ENCODE measurements around the gene CST6. TPM values are rescaled to one million over a fixed set of nuclear protein-coding genes. Genes with fewer than 3 reads are reported as not detected.

The CST6 gene
- total RNA-seq, 8 experiments from 2014 or later, result 0.46 to 0.81 TPM; not detected in 6

GRCh38 chr11:66045177-66045639 is 33.4 kb downstream of the CST6 start:
- in situ Hi-C loops (cut with MboI; ENCODE audit: low pct_unique_long_range_greater_than_20kb in 2 of 9, low sequenced_read_pairs in 9 of 9, unreplicated experiment in 9 of 9), result no loop called here
- WGBS, 10 experiments, result 20 to 70% (median 60%) methylated on average over 1 to 2 of the region's 11 CpGs; no CpG with 5 or more reads in 6 of the 10 experiments
- H3K4me3 ChIP-seq, result no peak overlapping the region
- H3K27ac ChIP-seq, result no peak overlapping the region
- peaks cover 12 to 22% of the 10 kb centered on the region in 2 donors for H3K4me1 ChIP-seq (replicated peaks in 1 of 2)
- ATAC-seq (replicated peaks in 6 of 8), result peak; percentile 53 to 98 (median 64)

GRCh38 chr11:66046901-66047300 is 35.1 kb downstream of the CST6 start:
- no peak overlapping the region for H3K4me3 ChIP-seq
- ATAC-seq (replicated peaks in 6 of 8), result no peak
- peaks cover 23 to 33% of the 10 kb centered on the region in 2 donors for H3K4me1 ChIP-seq (replicated peaks in 1 of 2)
- H3K27ac ChIP-seq, result no peak overlapping the region
- in situ Hi-C loops (cut with MboI; ENCODE audit: low pct_unique_long_range_greater_than_20kb in 2 of 9, low sequenced_read_pairs in 9 of 9, unreplicated experiment in 9 of 9), result no loop called here
- WGBS, 10 experiments, result 80 to 100% (median 100%) methylated on average over 1 to 3 of the region's 3 CpGs; no CpG with 5 or more reads in 3 of the 10 experiments

GRCh38 chr11:66047541-66048365 is 35.9 kb downstream of the CST6 start:
- H3K4me3 ChIP-seq, result peak overlapping the region; percentile 39 to 48 (median 46)
- H3K4me1 ChIP-seq (replicated peaks in 1 of 2), result peaks cover 23 to 33% of the 10 kb centered on the region in 2 donors
- in situ Hi-C loops (cut with MboI; ENCODE audit: low pct_unique_long_range_greater_than_20kb in 2 of 9, low sequenced_read_pairs in 9 of 9, unreplicated experiment in 9 of 9), result no loop called here
- 28 to 100% (median 57%) methylated on average over 1 to 3 of the region's 11 CpGs; no CpG with 5 or more reads in 4 of the 10 experiments for WGBS, 10 experiments
- ATAC-seq (replicated peaks in 6 of 8), result peak in 1 of 8 experiments; percentile 1
- H3K27ac ChIP-seq, result no peak overlapping the region

GRCh38 chr11:66048547-66049323 is 36.9 kb downstream of the CST6 start, which contains the start of gene GAL3ST3:
TSS of gene GAL3ST3 (minus strand) at chr11:66049161. CDS start at chr11:66045415, 3,746 bp downstream.
- H3K27ac ChIP-seq, result peak within 1 kb of the TSS; percentile 55 to 57
- peak in 5 of 8 experiments; percentile 2 to 18 (median 12) for ATAC-seq (replicated peaks in 6 of 8)
- in situ Hi-C loops (cut with MboI; ENCODE audit: low pct_unique_long_range_greater_than_20kb in 2 of 9, low sequenced_read_pairs in 9 of 9, unreplicated experiment in 9 of 9), result no loop called here
- H3K4me3 ChIP-seq, result peak within 1 kb of the TSS; percentile 39 to 48 (median 46)
- H3K4me1 ChIP-seq (replicated peaks in 1 of 2), result peaks cover 26 to 38% of the 10 kb centered on the region in 2 donors
- 100% methylated on average over 1 of the region's 39 CpGs; no CpG with 5 or more reads in 9 of the 10 experiments for WGBS, 10 experiments

GRCh38 chr11:66050581-66051231 is 38.9 kb downstream of the CST6 start:
- in situ Hi-C loops (cut with MboI; ENCODE audit: low pct_unique_long_range_greater_than_20kb in 2 of 9, low sequenced_read_pairs in 9 of 9, unreplicated experiment in 9 of 9), result no loop called here
- Histone ChIP-seq H3K27ac (peak overlapping the region; percentile 90 to 95), H3K4me1 (replicated peaks in 1 of 2) (peaks cover 26 to 32% of the 10 kb centered on the region in 2 donors), H3K4me3 (peak overlapping the region in 2 of 5 donors; percentile 83 to 84)
- no peak for ATAC-seq (replicated peaks in 6 of 8)
- 38 to 100% (median 86%) methylated on average over 1 to 4 of the region's 5 CpGs; no CpG with 5 or more reads in 1 of the 10 experiments for WGBS, 10 experiments

- WGBS, 10 experiments, result 0 to 60% (median 26%) methylated on average over 1 to 11 of the region's 12 CpGs; no CpG with 5 or more reads in 2 of the 10 experiments
These were observed 39.6 kb downstream of the CST6 start for GRCh38 chr11:66051371-66051765.

GRCh38 chr11:66051766-66052663 is 40.2 kb downstream of the CST6 start, which contains the start of gene SF3B2:
TSS of gene SF3B2 (plus strand) at chr11:66052364. CDS start at chr11:66052385, 21 bp downstream.
- Histone ChIP-seq H3K4me3 (peak within 1 kb of the TSS; percentile 71 to 90 (median 83)), H3K27ac (peak within 1 kb of the TSS; percentile 90 to 95), H3K4me1 (replicated peaks in 1 of 2) (peaks cover 26 to 32% of the 10 kb centered on the region in 2 donors)
- peak; percentile 94 to 99 (median 95) for ATAC-seq (replicated peaks in 6 of 8)
- in situ Hi-C loops (cut with MboI; ENCODE audit: low pct_unique_long_range_greater_than_20kb in 2 of 9, low sequenced_read_pairs in 9 of 9, unreplicated experiment in 9 of 9), result no loop called here
- 0 to 6% (median 0%) methylated on average over 1 to 27 of the region's 84 CpGs; no CpG with 5 or more reads in 3 of the 10 experiments for WGBS, 10 experiments

More at GRCh38 chr11:66051371-66051765, 39.6 kb downstream of the CST6 start:
- in situ Hi-C loops (cut with MboI; ENCODE audit: low pct_unique_long_range_greater_than_20kb in 2 of 9, low sequenced_read_pairs in 9 of 9, unreplicated experiment in 9 of 9), result no loop called here
- peak overlapping the region; percentile 90 to 95 for H3K27ac ChIP-seq
- ATAC-seq (replicated peaks in 6 of 8), result no peak
- H3K4me1 ChIP-seq (replicated peaks in 1 of 2), result peaks cover 26 to 32% of the 10 kb centered on the region in 2 donors
- H3K4me3 ChIP-seq, result peak overlapping the region; percentile 71 to 90 (median 83)

- Histone ChIP-seq H3K27ac (peak overlapping the region; percentile 80 to 95), H3K4me3 (peak overlapping the region; percentile 71 to 90 (median 83)), H3K4me1 (replicated peaks in 1 of 2) (peaks cover 26 to 32% of the 10 kb centered on the region in 2 donors)
- WGBS, 10 experiments, result 0% methylated on average over 4 to 9 of the region's 17 CpGs; no CpG with 5 or more reads in 6 of the 10 experiments
- in situ Hi-C loops (cut with MboI; ENCODE audit: low pct_unique_long_range_greater_than_20kb in 2 of 9, low sequenced_read_pairs in 9 of 9, unreplicated experiment in 9 of 9), result no loop called here
- ATAC-seq (replicated peaks in 6 of 8), result no peak
These were observed 40.8 kb downstream of the CST6 start for GRCh38 chr11:66052664-66052982.

GRCh38 chr11:66055021-66055420 is 43.2 kb downstream of the CST6 start:
- in situ Hi-C loops (cut with MboI; ENCODE audit: low pct_unique_long_range_greater_than_20kb in 2 of 9, low sequenced_read_pairs in 9 of 9, unreplicated experiment in 9 of 9), result no loop called here
- no peak for ATAC-seq (replicated peaks in 6 of 8)
- Histone ChIP-seq H3K27ac (no peak overlapping the region), H3K4me1 (replicated peaks in 1 of 2) (peaks cover 14 to 15% of the 10 kb centered on the region in 2 donors), H3K4me3 (no peak overlapping the region)
- WGBS, 10 experiments, result 93 to 100% (median 100%) methylated on average over 1 to 5 of the region's 7 CpGs; no CpG with 5 or more reads in 7 of the 10 experiments

GRCh38 chr11:66056501-66056900 is 44.7 kb downstream of the CST6 start:
- ATAC-seq (replicated peaks in 6 of 8), result no peak
- Histone ChIP-seq H3K4me3 (no peak overlapping the region), H3K4me1 (replicated peaks in 1 of 2) (peaks cover 4 to 5% of the 10 kb centered on the region in 2 donors), H3K27ac (no peak overlapping the region)
- WGBS, 10 experiments, result 57 to 100% (median 82%) methylated on average over 1 to 7 of the region's 7 CpGs; no CpG with 5 or more reads in 3 of the 10 experiments
- in situ Hi-C loops (cut with MboI; ENCODE audit: low pct_unique_long_range_greater_than_20kb in 2 of 9, low sequenced_read_pairs in 9 of 9, unreplicated experiment in 9 of 9), result no loop called here

GRCh38 chr11:66059966-66060680 is 48.3 kb downstream of the CST6 start:
- ATAC-seq (replicated peaks in 6 of 8), result no peak
- Histone ChIP-seq H3K4me3 (no peak overlapping the region), H3K27ac (no peak overlapping the region), H3K4me1 (replicated peaks in 1 of 2) (no peaks in the 10 kb centered on the region)
- WGBS, 10 experiments, result 40 to 100% (median 71%) methylated on average over 1 to 6 of the region's 8 CpGs; no CpG with 5 or more reads in 1 of the 10 experiments
- in situ Hi-C loops (cut with MboI; ENCODE audit: low pct_unique_long_range_greater_than_20kb in 2 of 9, low sequenced_read_pairs in 9 of 9, unreplicated experiment in 9 of 9), result no loop called here
